A673 (cell line): ENCODE measurements around the gene EHD1.

ENCODE experiments used
- CTCF ChIP-seq: fragments of 300-800, 200-600 bp; sonication (generic); conservative IDR thresholded peaks from 2 replicates; pipeline ENCODE4 v1.5.1; 2017; ENCODE audit warnings: low read depth, mild to moderate bottlenecking, antibody characterized with exemption, low read length, moderate library complexity, mixed read lengths
- EZH2 ChIP-seq: fragments of 200-600 bp; sonication (generic); IDR thresholded peaks from 2 replicates; pipeline ENCODE4 v1.6.1; 2017; ENCODE audit warnings: borderline replicate concordance, low read depth, mild to moderate bottlenecking, mixed read lengths, antibody characterized with exemption, low read length; ENCODE audit not compliant: poor library complexity, severe bottlenecking

DNA sequence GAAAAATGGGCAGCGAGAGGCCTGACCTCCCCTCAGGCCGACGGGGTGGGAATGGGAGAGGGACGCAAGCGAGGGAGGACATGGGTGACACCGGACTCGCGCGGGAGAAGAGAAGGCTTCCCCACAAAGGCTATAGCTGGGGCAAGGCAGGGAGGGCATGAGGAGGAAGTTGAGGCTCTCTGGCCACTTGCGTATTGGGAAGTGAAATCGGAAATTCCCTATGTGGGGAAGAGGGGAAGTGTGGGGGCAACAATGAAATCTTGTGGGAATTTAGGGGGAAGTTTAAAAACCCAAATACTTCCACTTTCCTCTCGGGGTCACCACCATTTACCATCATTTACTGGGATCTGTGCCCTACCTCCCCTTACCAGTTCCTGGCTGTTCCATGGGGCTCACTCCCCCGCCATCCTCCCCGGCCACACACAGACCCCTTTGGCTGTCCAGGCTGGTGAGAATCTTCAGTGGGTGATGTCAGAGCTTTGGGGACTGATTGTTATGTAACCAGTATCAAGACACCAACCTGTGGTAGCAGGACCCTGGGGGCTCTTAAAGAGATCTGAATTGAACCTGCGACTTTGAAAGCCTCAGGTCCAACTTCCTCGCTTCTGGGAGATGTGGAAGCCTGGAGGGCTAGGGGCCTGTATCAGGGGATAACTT lies 951 bp upstream of the EHD1 start:
- TF ChIP-seq CTCF (no peak), EZH2 (no peak)
